LNCAP (cell line): ENCODE measurements around the gene GPR62.

Experiments
- TF ChIP-seq, protein P1 (sequence below): fragments of 450-650 bp; IDR thresholded peaks from 2 replicates; pipeline ENCODE4 v1.5.1; 2017; ENCODE audit warnings: mild to moderate bottlenecking

The GPR62 gene

DNA sequence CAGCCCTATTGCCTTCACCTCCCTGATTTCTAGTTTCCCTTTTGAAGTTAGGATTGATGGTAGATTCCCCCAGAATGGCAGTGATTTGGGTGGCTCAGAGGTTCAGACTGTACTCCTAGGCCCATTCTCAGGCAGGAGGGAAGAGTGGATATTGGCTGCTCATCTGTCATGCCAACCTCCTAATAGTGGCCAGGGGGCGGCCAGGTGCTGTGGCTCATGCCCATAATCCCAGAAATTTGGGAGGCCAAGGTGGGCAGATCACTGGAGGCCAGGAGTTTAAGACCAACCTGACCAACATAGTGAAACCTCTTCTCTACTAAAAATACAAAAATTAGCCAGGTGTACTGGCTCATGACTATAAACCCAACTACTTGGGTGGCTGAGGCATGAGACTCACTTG lies 24.7 kb upstream of the GPR62 start:
- TF ChIP-seq, protein P1, sequence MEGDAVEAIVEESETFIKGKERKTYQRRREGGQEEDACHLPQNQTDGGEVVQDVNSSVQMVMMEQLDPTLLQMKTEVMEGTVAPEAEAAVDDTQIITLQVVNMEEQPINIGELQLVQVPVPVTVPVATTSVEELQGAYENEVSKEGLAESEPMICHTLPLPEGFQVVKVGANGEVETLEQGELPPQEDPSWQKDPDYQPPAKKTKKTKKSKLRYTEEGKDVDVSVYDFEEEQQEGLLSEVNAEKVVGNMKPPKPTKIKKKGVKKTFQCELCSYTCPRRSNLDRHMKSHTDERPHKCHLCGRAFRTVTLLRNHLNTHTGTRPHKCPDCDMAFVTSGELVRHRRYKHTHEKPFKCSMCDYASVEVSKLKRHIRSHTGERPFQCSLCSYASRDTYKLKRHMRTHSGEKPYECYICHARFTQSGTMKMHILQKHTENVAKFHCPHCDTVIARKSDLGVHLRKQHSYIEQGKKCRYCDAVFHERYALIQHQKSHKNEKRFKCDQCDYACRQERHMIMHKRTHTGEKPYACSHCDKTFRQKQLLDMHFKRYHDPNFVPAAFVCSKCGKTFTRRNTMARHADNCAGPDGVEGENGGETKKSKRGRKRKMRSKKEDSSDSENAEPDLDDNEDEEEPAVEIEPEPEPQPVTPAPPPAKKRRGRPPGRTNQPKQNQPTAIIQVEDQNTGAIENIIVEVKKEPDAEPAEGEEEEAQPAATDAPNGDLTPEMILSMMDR, result no peak

DNA sequence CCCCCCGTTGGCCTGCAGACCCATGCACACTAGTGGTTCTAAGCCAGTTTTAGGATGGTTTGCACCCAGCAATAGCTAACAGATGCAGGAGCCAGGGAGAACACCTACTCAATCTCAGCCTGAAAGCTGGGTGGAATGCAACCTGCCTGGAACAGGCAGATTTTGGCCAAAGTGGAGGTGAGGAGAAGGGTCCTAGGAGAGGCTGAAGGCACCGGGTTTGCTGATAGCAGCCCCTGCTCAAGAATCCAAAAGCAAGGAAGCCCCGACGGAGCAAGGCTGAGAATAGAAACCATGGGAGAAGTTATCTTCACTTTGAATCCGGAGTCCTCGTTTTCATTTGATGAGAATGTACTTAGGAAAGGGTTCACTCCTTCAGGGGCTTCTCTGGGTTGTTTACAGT lies 23.4 kb upstream of the GPR62 start:
- TF ChIP-seq, protein P1, result no peak

DNA sequence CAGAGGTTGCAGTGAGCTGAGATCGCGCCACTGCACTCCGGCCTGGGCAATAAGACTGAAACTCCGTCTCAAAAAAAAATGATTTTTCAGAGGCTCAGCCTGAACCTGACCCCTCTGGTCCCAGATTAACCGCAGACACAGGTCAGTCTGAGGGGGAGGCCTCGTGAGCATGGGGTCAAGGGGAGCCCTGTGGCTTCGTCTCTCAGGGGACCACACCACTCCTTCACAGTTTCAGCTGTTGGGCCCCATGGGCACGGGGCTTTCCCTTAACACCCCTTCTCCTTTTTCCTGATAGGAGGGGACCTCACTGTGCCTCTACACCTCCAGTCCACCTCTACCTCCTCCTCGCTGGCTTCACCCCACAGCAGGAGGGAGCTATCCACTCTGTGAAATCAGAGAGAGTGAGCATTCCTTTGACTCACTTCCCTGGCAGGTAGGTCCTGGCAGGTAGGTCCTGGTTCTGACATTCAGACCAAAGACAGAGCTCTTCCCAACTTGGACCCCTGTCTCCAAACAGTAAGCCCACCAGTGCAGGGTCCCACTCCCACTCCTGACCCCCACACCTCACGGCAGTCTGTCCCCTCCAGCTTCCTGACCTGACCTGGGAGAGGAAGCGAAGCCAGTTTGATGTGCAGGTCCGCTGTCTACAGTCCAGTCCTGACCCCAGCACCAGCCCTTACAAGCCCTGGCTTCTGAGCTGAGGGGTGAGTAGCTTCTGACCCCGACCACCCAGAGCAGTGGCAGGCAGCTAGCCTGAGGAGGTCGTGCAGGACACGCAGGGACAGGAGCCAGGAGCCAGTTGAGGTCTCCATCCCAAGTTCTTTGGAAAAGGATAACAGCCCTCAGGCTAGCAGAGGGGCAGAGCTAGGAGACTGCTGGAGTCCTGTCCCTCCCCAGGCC lies 22.5 kb upstream of the GPR62 start:
- TF ChIP-seq, protein P1, result no peak

DNA sequence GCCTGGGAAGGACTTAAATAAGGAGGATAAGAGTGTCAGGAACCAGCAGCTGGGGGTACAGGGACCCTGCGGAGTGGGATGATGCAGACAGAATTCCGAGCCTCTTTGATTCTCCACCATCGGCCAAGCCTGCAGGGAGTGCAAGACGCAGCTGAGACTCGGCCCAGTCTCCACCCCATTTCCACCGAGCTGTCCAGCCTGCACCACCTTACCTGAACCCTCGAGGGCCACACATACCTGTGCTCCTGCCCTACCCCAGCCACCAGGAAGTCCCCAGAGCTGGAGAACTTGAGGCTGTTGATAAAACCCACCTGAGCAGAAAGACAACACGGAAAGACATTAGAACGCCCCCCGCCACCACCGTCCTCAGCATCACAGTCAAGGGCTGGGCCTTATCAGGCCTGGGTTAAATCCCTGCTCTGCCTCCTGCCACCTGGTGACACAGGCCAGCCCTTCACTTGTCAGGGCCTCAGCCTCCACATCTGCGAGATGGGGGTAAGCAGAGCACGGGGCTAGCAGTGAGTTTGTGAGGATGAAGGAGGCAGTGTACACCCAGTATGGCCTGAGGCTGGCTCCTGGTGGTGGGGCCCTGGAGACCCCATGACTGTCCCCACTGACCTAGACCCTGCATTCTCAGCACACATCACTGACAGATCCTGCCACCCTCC lies 21.6 kb upstream of the GPR62 start:
- TF ChIP-seq, protein P1, result no peak

DNA sequence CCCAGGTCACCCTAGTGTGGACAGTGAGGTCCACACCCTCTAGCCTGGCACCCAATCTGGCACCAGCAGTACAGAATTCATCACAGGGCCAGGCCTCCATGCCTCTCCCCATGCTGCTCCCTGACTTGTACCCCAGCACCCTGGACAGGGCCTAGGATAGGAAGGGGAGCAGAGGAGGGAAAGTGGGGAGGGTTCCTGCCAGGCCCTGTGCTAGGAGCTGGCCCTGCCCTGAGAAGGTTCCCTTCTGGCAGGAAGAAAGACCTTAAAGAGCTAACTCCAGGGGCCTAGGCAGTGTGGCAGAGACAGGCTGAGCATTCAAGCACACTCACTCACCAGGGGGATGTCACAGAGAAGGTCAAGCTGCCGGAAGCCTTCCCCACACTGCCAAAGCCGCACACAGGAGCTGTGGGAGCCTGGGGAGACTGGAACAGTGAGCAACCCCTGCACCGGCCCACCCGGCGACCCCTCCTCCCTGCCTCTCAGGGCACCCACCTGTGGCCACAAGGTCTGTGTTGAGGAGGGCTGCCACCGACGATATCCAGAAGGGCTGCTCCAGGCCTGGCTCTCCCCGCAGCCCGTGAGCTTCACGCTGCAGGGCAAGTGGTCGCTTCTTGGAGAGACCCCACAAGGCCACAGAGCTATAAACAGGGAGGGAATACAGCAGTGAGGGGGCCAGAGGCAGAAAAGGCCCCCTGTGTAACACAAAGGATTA lies 20.9 kb upstream of the GPR62 start:
- TF ChIP-seq, protein P1, result no peak

DNA sequence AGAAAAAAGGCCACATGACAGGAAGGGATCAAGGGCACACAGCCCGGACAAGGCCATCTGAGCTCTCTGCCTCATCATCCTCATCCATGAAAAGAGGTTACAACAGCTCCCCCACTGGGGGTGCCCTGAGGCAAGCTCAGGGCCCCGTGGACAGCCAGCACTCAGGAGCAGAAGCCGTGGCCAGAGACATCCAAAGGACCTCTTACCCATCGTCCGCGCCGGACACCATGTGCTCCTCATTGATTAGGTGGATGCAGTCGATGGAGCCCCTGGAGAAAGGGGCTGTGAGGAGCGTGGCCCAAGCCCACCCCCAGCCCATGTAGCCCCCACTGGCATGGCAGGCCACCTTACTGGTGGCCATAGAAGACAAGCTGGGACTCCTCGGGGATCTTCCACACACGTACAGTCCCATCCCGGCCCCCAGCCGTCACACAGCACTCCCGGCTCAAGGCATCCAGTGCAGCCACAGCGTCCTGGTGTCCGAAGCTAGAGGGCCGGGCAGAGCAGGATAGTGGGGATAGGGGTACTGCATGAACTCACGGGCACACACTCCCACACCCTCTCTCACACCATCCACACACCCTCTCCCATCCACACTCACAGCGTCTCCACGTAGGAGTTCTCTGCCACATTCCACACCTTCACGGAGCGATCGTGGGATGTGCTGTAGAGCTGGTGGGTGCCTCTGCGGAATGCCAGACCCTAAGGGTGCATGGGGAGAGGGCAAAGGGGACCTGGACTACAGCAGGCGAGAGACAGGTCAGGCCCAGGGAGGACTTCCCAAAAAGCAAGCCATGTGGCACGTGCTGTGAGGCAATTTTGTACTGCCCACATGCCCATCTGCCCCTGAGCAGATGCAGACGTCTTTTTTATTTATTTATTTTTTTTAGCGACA lies 19.9 kb upstream of the GPR62 start:
- TF ChIP-seq, protein P1, result no peak
